A673 (cell line): ENCODE measurements around the gene ETV3.

Source experiments
- CTCF ChIP-seq: fragments of 300-800, 200-600 bp; sonication (generic); conservative IDR thresholded peaks from 2 replicates; pipeline ENCODE4 v1.5.1; 2017; ENCODE audit warnings: low read depth, mild to moderate bottlenecking, antibody characterized with exemption, low read length, moderate library complexity, mixed read lengths
- EZH2 ChIP-seq: fragments of 200-600 bp; sonication (generic); IDR thresholded peaks from 2 replicates; pipeline ENCODE4 v1.6.1; 2017; ENCODE audit warnings: borderline replicate concordance, low read depth, mild to moderate bottlenecking, mixed read lengths, antibody characterized with exemption, low read length; ENCODE audit not compliant: poor library complexity, severe bottlenecking

GRCh38 chr1:157141212-157141855 lies 3.1 kb upstream of the ETV3 start:
- TF ChIP-seq CTCF (no peak), EZH2 (no peak)
